BE2C (cell line): ENCODE data around the gene ANKRD44.

Experiments
- DNase-seq: peaks from one replicate; pipeline ENCODE4 v3.0.0-alpha.2; 2020
- H3K27me3 ChIP-seq: fragments of 250-450 bp; sonication (Bioruptor Pico); 2 replicates; pipeline ENCODE4 v1.5.1; 2020; ENCODE audit warnings: mild to moderate bottlenecking
- H3K36me3 ChIP-seq: fragments of 250-450 bp; sonication (Bioruptor Pico); 2 replicates; pipeline ENCODE4 v1.5.1; 2020; ENCODE audit warnings: mild to moderate bottlenecking
- H3K4me1 ChIP-seq: fragments of 250-450 bp; sonication (Bioruptor Pico); 2 replicates; pipeline ENCODE4 v1.5.1; 2020
- H3K4me3 ChIP-seq: 2 replicates; pipeline ENCODE4 v1.5.1; 2011; ENCODE audit warnings: low read depth, low read length
- H3K9me3 ChIP-seq: fragments of 250-450 bp; sonication (Bioruptor Pico); 2 replicates; pipeline ENCODE4 v1.5.1; 2020
- CTCF ChIP-seq: IDR thresholded peaks from 2 replicates; pipeline ENCODE4 v1.5.1; 2012; ENCODE audit warnings: mild to moderate bottlenecking, low read depth, low read length

Gene ANKRD44

GRCh38 chr2:197174539-197175094 is 136.0 kb downstream of the ANKRD44 start:
- H3K36me3 ChIP-seq = no peaks in the 10 kb centered on the region
- no peak overlapping the region for H3K4me3 ChIP-seq
- no peaks in the 10 kb centered on the region for H3K9me3 ChIP-seq
- TF ChIP-seq CTCF = no peak
- no peak for DNase-seq
- H3K4me1 ChIP-seq = peaks cover 17% of the 10 kb centered on the region
- H3K27me3 ChIP-seq = no peaks in the 10 kb centered on the region

- Histone ChIP-seq H3K4me1 (peaks cover 13% of the 10 kb centered on the region), H3K27me3 (no peaks in the 10 kb centered on the region), H3K9me3 (no peaks in the 10 kb centered on the region), H3K36me3 (no peaks in the 10 kb centered on the region), H3K4me3 (no peak overlapping the region)
- DNase-seq = no peak
- no peak for TF ChIP-seq CTCF
Measured at GRCh38 chr2:197171582-197171981, 139.0 kb downstream of the ANKRD44 start.

GRCh38 chr2:197170208-197170607 is 140.4 kb downstream of the ANKRD44 start:
- H3K27me3 ChIP-seq = no peaks in the 10 kb centered on the region
- no peak for TF ChIP-seq CTCF
- no peaks in the 10 kb centered on the region for H3K9me3 ChIP-seq
- H3K36me3 ChIP-seq = no peaks in the 10 kb centered on the region
- peaks cover 10% of the 10 kb centered on the region for H3K4me1 ChIP-seq
- no peak for DNase-seq
- H3K4me3 ChIP-seq = no peak overlapping the region

GRCh38 chr2:197168705-197169104 is 141.9 kb downstream of the ANKRD44 start:
- no peaks in the 10 kb centered on the region for H3K27me3 ChIP-seq
- TF ChIP-seq CTCF = peak; percentile 92
- DNase-seq = peak; percentile 83

GRCh38 chr2:197167608-197168314 is 142.8 kb downstream of the ANKRD44 start:
- Histone ChIP-seq H3K27me3 (no peaks in the 10 kb centered on the region), H3K4me3 (no peak overlapping the region)
- TF ChIP-seq CTCF = no peak

More at GRCh38 chr2:197168705-197169104, 141.9 kb downstream of the ANKRD44 start:
- Histone ChIP-seq H3K9me3 (no peaks in the 10 kb centered on the region), H3K4me1 (peaks cover 4% of the 10 kb centered on the region), H3K4me3 (no peak overlapping the region), H3K36me3 (no peaks in the 10 kb centered on the region)

GRCh38 chr2:197165020-197165419 is 145.6 kb downstream of the ANKRD44 start:
- no peak overlapping the region for H3K4me3 ChIP-seq

More at GRCh38 chr2:197167608-197168314, 142.8 kb downstream of the ANKRD44 start:
- no peaks in the 10 kb centered on the region for H3K9me3 ChIP-seq
- DNase-seq = no peak
- H3K36me3 ChIP-seq = no peaks in the 10 kb centered on the region
- H3K4me1 ChIP-seq = peaks cover 4% of the 10 kb centered on the region

More at GRCh38 chr2:197165020-197165419, 145.6 kb downstream of the ANKRD44 start:
- Histone ChIP-seq H3K36me3 (no peaks in the 10 kb centered on the region), H3K4me1 (peaks cover 14% of the 10 kb centered on the region), H3K27me3 (no peaks in the 10 kb centered on the region), H3K9me3 (no peaks in the 10 kb centered on the region)
- no peak for TF ChIP-seq CTCF
- no peak for DNase-seq
